Measurements from ENCODE around the gene ADK. TPM values are rescaled to one million over a fixed set of nuclear protein-coding genes. Genes with fewer than 3 reads are reported as not detected.

Gene ADK
- total RNA-seq, 1 donor from 2014 or later: 26.2 TPM

GRCh38 chr10:74167443-74167842 is 16.4 kb downstream of the ADK start:
- Mint-ChIP-seq H3K36me3 (no peaks in the 10 kb centered on the region), H3K27ac (no peak overlapping the region), H3K27me3 (ENCODE audit: low read depth) (no peaks in the 10 kb centered on the region), H3K9me3 (no peaks in the 10 kb centered on the region), H3K4me3 (no peak overlapping the region), H3K4me1 (peaks cover 24% of the 10 kb centered on the region)
- no peak for DNase-seq (ENCODE audit: low spot score in 2 of 2, unreplicated experiment in 2 of 2)
- no peak for TF ChIP-seq CTCF (IDR thresholded peaks at IDR 0.05; ENCODE audit: unreplicated experiment)

- no peak for DNase-seq (ENCODE audit: low spot score in 2 of 2, unreplicated experiment in 2 of 2)
- peak overlapping the region; percentile 72 for H3K27ac Mint-ChIP-seq
- no peak overlapping the region for H3K4me3 Mint-ChIP-seq
- TF ChIP-seq CTCF (IDR thresholded peaks at IDR 0.05; ENCODE audit: unreplicated experiment): no peak
- H3K36me3 Mint-ChIP-seq: no peaks in the 10 kb centered on the region
- H3K9me3 Mint-ChIP-seq: no peaks in the 10 kb centered on the region
- no peaks in the 10 kb centered on the region for H3K27me3 Mint-ChIP-seq (ENCODE audit: low read depth)
- H3K4me1 Mint-ChIP-seq: peaks cover 18% of the 10 kb centered on the region
Measured at GRCh38 chr10:74171625-74172024, 20.6 kb downstream of the ADK start.

- Mint-ChIP-seq H3K27me3 (ENCODE audit: low read depth) (no peaks in the 10 kb centered on the region), H3K4me1 (peaks cover 15% of the 10 kb centered on the region), H3K9me3 (no peaks in the 10 kb centered on the region), H3K36me3 (no peaks in the 10 kb centered on the region), H3K27ac (no peak overlapping the region), H3K4me3 (no peak overlapping the region)
- DNase-seq (ENCODE audit: low spot score in 2 of 2, unreplicated experiment in 2 of 2): no peak
- no peak for TF ChIP-seq CTCF (IDR thresholded peaks at IDR 0.05; ENCODE audit: unreplicated experiment)
Measured at GRCh38 chr10:74174521-74174920, 23.5 kb downstream of the ADK start.

GRCh38 chr10:74175510-74176379 is 24.7 kb downstream of the ADK start:
- Mint-ChIP-seq H3K27me3 (ENCODE audit: low read depth) (no peaks in the 10 kb centered on the region), H3K27ac (peak overlapping the region; percentile 96), H3K36me3 (no peaks in the 10 kb centered on the region), H3K9me3 (no peaks in the 10 kb centered on the region), H3K4me1 (peaks cover 13% of the 10 kb centered on the region), H3K4me3 (peak overlapping the region; percentile 92)
- no peak for TF ChIP-seq CTCF (IDR thresholded peaks at IDR 0.05; ENCODE audit: unreplicated experiment)
- DNase-seq (ENCODE audit: low spot score in 2 of 2, unreplicated experiment in 2 of 2): no peak

- Mint-ChIP-seq H3K4me1 (peaks cover 12% of the 10 kb centered on the region), H3K4me3 (peak overlapping the region; percentile 92), H3K27me3 (ENCODE audit: low read depth) (no peaks in the 10 kb centered on the region), H3K36me3 (no peaks in the 10 kb centered on the region), H3K27ac (peak overlapping the region; percentile 96), H3K9me3 (no peaks in the 10 kb centered on the region)
- peak; percentile 66 to 84 for DNase-seq (ENCODE audit: low spot score in 2 of 2, unreplicated experiment in 2 of 2)
- no peak for TF ChIP-seq CTCF (IDR thresholded peaks at IDR 0.05; ENCODE audit: unreplicated experiment)
Measured at GRCh38 chr10:74176380-74177139, 25.5 kb downstream of the ADK start.

All from mesothelial cell of epicardium (in vitro differentiated cells).